Parathyroid adenoma (tissue), 2 donors: Measurements from ENCODE around the gene C7.

Source experiments
- H2AFZ ChIP-seq: fragments of 300-600 bp; sonication (generic); one replicate; pipeline ENCODE4 v1.7.0; 2017; ENCODE audit warnings: antibody characterized with exemption, mild to moderate bottlenecking
- H3K27ac ChIP-seq: fragments of 300-600 bp; sonication (generic); one replicate; pipeline ENCODE4 v1.7.0; 2017
- H3K27me3 ChIP-seq: fragments of 300-600 bp; sonication (generic); one replicate; pipeline ENCODE4 v1.7.0; 2017; ENCODE audit warnings: low read length; ENCODE audit not compliant: control insufficient read depth, insufficient read depth
- H3K36me3 ChIP-seq: fragments of 300-600 bp; sonication (generic); one replicate; pipeline ENCODE4 v1.7.0; 2017; ENCODE audit warnings: low read length; ENCODE audit not compliant: control insufficient read depth, insufficient read depth
- H3K4me1 ChIP-seq: fragments of 300-600 bp; sonication (generic); one replicate; pipeline ENCODE4 v1.7.0; 2017; ENCODE audit warnings: control low read depth
- H3K4me2 ChIP-seq: fragments of 300-600 bp; sonication (generic); one replicate; pipeline ENCODE4 v1.7.0; 2017; ENCODE audit warnings: low read length
- H3K4me3 ChIP-seq: fragments of 300-600 bp; sonication (generic); one replicate; pipeline ENCODE4 v1.7.0; 2017; ENCODE audit warnings: low read depth, low read length
- H3K79me2 ChIP-seq: fragments of 300-600 bp; sonication (generic); one replicate; pipeline ENCODE4 v1.7.0; 2017; ENCODE audit warnings: control low read depth
- H3K9ac ChIP-seq: fragments of 300-600 bp; sonication (generic); one replicate; pipeline ENCODE4 v1.7.0; 2017; ENCODE audit warnings: mild to moderate bottlenecking
- H3K9me3 ChIP-seq: fragments of 300-600 bp; sonication (generic); one replicate; pipeline ENCODE4 v1.7.0; 2017; ENCODE audit warnings: low read length; ENCODE audit not compliant: control insufficient read depth
- CTCF ChIP-seq: fragments of 300-600 bp; sonication (generic); IDR thresholded peaks from one replicate; pipeline ENCODE4 v1.7.0; 2017; ENCODE audit warnings: antibody characterized with exemption, mild to moderate bottlenecking
- donor health status: primary hyperparathyroidism.

C7 gene

GRCh38 chr5:40904994-40905306, 4.3 kb upstream of the C7 start:
- TF ChIP-seq CTCF, result no peak
- H3K9ac ChIP-seq, result no peak overlapping the region
- no peaks in the 10 kb centered on the region for H3K79me2 ChIP-seq
- peak overlapping the region; percentile 81 for H2AFZ ChIP-seq
- no peaks in the 10 kb centered on the region for H3K36me3 ChIP-seq
- no peaks in the 10 kb centered on the region for H3K27me3 ChIP-seq
- peaks cover 30% of the 10 kb centered on the region for H3K4me1 ChIP-seq
- H3K4me2 ChIP-seq, result no peak overlapping the region
- peak overlapping the region; percentile 83 for H3K27ac ChIP-seq
- H3K9me3 ChIP-seq, result no peaks in the 10 kb centered on the region
- H3K4me3 ChIP-seq, result no peak overlapping the region

- H3K9me3 ChIP-seq, result no peaks in the 10 kb centered on the region
- H3K27me3 ChIP-seq, result no peaks in the 10 kb centered on the region
- H3K27ac ChIP-seq, result no peak overlapping the region
- H2AFZ ChIP-seq, result peak overlapping the region; percentile 12
- H3K4me1 ChIP-seq, result peaks cover 30% of the 10 kb centered on the region
- no peak for TF ChIP-seq CTCF
- no peaks in the 10 kb centered on the region for H3K79me2 ChIP-seq
- no peaks in the 10 kb centered on the region for H3K36me3 ChIP-seq
- H3K4me2 ChIP-seq, result no peak overlapping the region
- H3K4me3 ChIP-seq, result no peak overlapping the region
- H3K9ac ChIP-seq, result no peak overlapping the region
These were observed 2.9 kb upstream of the C7 start for GRCh38 chr5:40906351-40906751.

- Histone ChIP-seq H3K4me1 (peaks cover 13% of the 10 kb centered on the region), H3K4me2 (no peak overlapping the region), H3K9me3 (no peaks in the 10 kb centered on the region), H3K36me3 (no peaks in the 10 kb centered on the region), H3K9ac (no peak overlapping the region), H3K79me2 (no peaks in the 10 kb centered on the region), H3K4me3 (no peak overlapping the region), H3K27me3 (no peaks in the 10 kb centered on the region), H2AFZ (peak overlapping the region; percentile 36), H3K27ac (no peak overlapping the region)
- no peak for TF ChIP-seq CTCF
These were observed 426 bp downstream of the C7 start for GRCh38 chr5:40909723-40910122.

- no peak for TF ChIP-seq CTCF
- Histone ChIP-seq H3K4me3 (no peak overlapping the region), H3K9me3 (no peaks in the 10 kb centered on the region), H3K36me3 (no peaks in the 10 kb centered on the region), H3K9ac (no peak overlapping the region), H3K27ac (no peak overlapping the region), H3K4me2 (no peak overlapping the region), H3K79me2 (no peaks in the 10 kb centered on the region), H3K27me3 (no peaks in the 10 kb centered on the region), H3K4me1 (peaks cover 9% of the 10 kb centered on the region), H2AFZ (peak overlapping the region; percentile 13)
These were observed 2.0 kb downstream of the C7 start for GRCh38 chr5:40911266-40911665.

GRCh38 chr5:40914835-40915234, 5.5 kb downstream of the C7 start:
- no peak overlapping the region for H3K9ac ChIP-seq
- H3K4me1 ChIP-seq, result peaks cover 3% of the 10 kb centered on the region
- no peak for TF ChIP-seq CTCF
- peak overlapping the region; percentile 61 for H2AFZ ChIP-seq
- H3K79me2 ChIP-seq, result no peaks in the 10 kb centered on the region
- no peaks in the 10 kb centered on the region for H3K27me3 ChIP-seq
- no peak overlapping the region for H3K4me3 ChIP-seq
- H3K27ac ChIP-seq, result no peak overlapping the region
- no peak overlapping the region for H3K4me2 ChIP-seq
- no peaks in the 10 kb centered on the region for H3K36me3 ChIP-seq
- no peaks in the 10 kb centered on the region for H3K9me3 ChIP-seq
